ENCODE measurements around the gene SNRNP70. TPM values are rescaled to one million over a fixed set of nuclear protein-coding genes. Genes with fewer than 3 reads are reported as not detected.
A peak's percentile ranks its signal among the peaks of the same experiment; 100 is the strongest.

The SNRNP70 gene
- total RNA-seq, 1 donor from 2014 or later: 270 TPM

GRCh38 chr19:49127674-49128544, 42.7 kb downstream of the SNRNP70 start:
- Mint-ChIP-seq H3K27ac (peak overlapping the region; percentile 83), H3K4me1 (peaks cover 8% of the 10 kb centered on the region), H3K36me3 (ENCODE audit: low read depth) (no peaks in the 10 kb centered on the region), H3K9me3 (no peaks in the 10 kb centered on the region), H3K4me3 (peak overlapping the region; percentile 84), H3K27me3 (peaks cover 6% of the 10 kb centered on the region)
- intact Hi-C loops (cut with micrococcal nuclease): loop anchor here (1.0 kb wide), 1 partner anchor 9 kb away; the partner anchor contains the start of genes C19orf73 and PPFIA3
- peak; percentile 98 for DNase-seq

GRCh38 chr19:49128545-49129237, 43.4 kb downstream of the SNRNP70 start:
- Mint-ChIP-seq H3K9me3 (no peaks in the 10 kb centered on the region), H3K4me1 (peaks cover 12% of the 10 kb centered on the region), H3K36me3 (ENCODE audit: low read depth) (no peaks in the 10 kb centered on the region), H3K27me3 (peaks cover 7% of the 10 kb centered on the region), H3K27ac (no peak overlapping the region), H3K4me3 (peak overlapping the region; percentile 84)
- intact Hi-C loops (cut with micrococcal nuclease): loop anchor here (1.0 kb wide), 1 partner anchor 9 kb away; the partner anchor contains the start of genes C19orf73 and PPFIA3
- DNase-seq: no peak

- no peak for DNase-seq
- peaks cover 14% of the 10 kb centered on the region for H3K4me1 Mint-ChIP-seq
- no peak overlapping the region for H3K4me3 Mint-ChIP-seq
- H3K9me3 Mint-ChIP-seq: no peaks in the 10 kb centered on the region
- H3K27me3 Mint-ChIP-seq: peaks cover 5% of the 10 kb centered on the region
- no peak overlapping the region for H3K27ac Mint-ChIP-seq
- H3K36me3 Mint-ChIP-seq (ENCODE audit: low read depth): no peaks in the 10 kb centered on the region
- intact Hi-C loops (cut with micrococcal nuclease): no loop called here
Observed at GRCh38 chr19:49129238-49129583, 44.0 kb downstream of the SNRNP70 start.

- Mint-ChIP-seq H3K27me3 (peaks cover 3% of the 10 kb centered on the region), H3K4me3 (no peak overlapping the region), H3K4me1 (peaks cover 14% of the 10 kb centered on the region), H3K27ac (no peak overlapping the region), H3K36me3 (ENCODE audit: low read depth) (no peaks in the 10 kb centered on the region), H3K9me3 (no peaks in the 10 kb centered on the region)
- DNase-seq: no peak
- intact Hi-C loops (cut with micrococcal nuclease): no loop called here
Observed at GRCh38 chr19:49130325-49130724, 45.1 kb downstream of the SNRNP70 start.

GRCh38 chr19:49132974-49133609, 47.8 kb downstream of the SNRNP70 start:
- H3K27me3 Mint-ChIP-seq: peaks cover 3% of the 10 kb centered on the region
- H3K27ac Mint-ChIP-seq: no peak overlapping the region
- DNase-seq: peak; percentile 86
- H3K4me1 Mint-ChIP-seq: peaks cover 17% of the 10 kb centered on the region
- no peaks in the 10 kb centered on the region for H3K9me3 Mint-ChIP-seq
- H3K36me3 Mint-ChIP-seq (ENCODE audit: low read depth): no peaks in the 10 kb centered on the region
- peak overlapping the region; percentile 82 for H3K4me3 Mint-ChIP-seq
- intact Hi-C loops (cut with micrococcal nuclease): loop anchor here (2.0 kb wide), 1 partner anchor 16 kb away; no protein-coding TSS in a partner anchor

GRCh38 chr19:49133621-49134454, 48.6 kb downstream of the SNRNP70 start:
- peak; percentile 90 for DNase-seq
- Mint-ChIP-seq H3K4me3 (peak overlapping the region; percentile 82), H3K9me3 (no peaks in the 10 kb centered on the region), H3K4me1 (peaks cover 11% of the 10 kb centered on the region), H3K27ac (no peak overlapping the region), H3K36me3 (ENCODE audit: low read depth) (no peaks in the 10 kb centered on the region), H3K27me3 (peaks cover 3% of the 10 kb centered on the region)
- intact Hi-C loops (cut with micrococcal nuclease): loop anchor here (2.0 kb wide), 1 partner anchor 15 kb away; no protein-coding TSS in a partner anchor

GRCh38 chr19:49135686-49136085, 50.4 kb downstream of the SNRNP70 start:
- peaks cover 9% of the 10 kb centered on the region for H3K4me1 Mint-ChIP-seq
- H3K36me3 Mint-ChIP-seq (ENCODE audit: low read depth): no peaks in the 10 kb centered on the region
- intact Hi-C loops (cut with micrococcal nuclease): no loop called here
- DNase-seq: no peak
- H3K27ac Mint-ChIP-seq: no peak overlapping the region
- no peak overlapping the region for H3K4me3 Mint-ChIP-seq
- H3K27me3 Mint-ChIP-seq: peaks cover 3% of the 10 kb centered on the region
- H3K9me3 Mint-ChIP-seq: no peaks in the 10 kb centered on the region

GRCh38 chr19:49136771-49137171, 51.5 kb downstream of the SNRNP70 start:
- no peak overlapping the region for H3K27ac Mint-ChIP-seq
- intact Hi-C loops (cut with micrococcal nuclease): no loop called here
- H3K4me1 Mint-ChIP-seq: peaks cover 11% of the 10 kb centered on the region
- DNase-seq: no peak
- H3K27me3 Mint-ChIP-seq: peaks cover 3% of the 10 kb centered on the region
- no peaks in the 10 kb centered on the region for H3K9me3 Mint-ChIP-seq
- H3K4me3 Mint-ChIP-seq: no peak overlapping the region
- H3K36me3 Mint-ChIP-seq (ENCODE audit: low read depth): no peaks in the 10 kb centered on the region

GRCh38 chr19:49140951-49141350, 55.7 kb downstream of the SNRNP70 start:
- H3K4me1 Mint-ChIP-seq: peaks cover 19% of the 10 kb centered on the region
- intact Hi-C loops (cut with micrococcal nuclease): no loop called here

GRCh38 chr19:49141352-49141751, 56.1 kb downstream of the SNRNP70 start:
- Mint-ChIP-seq H3K9me3 (no peaks in the 10 kb centered on the region), H3K27ac (no peak overlapping the region), H3K4me3 (peak overlapping the region; percentile 3), H3K27me3 (peaks cover 8% of the 10 kb centered on the region), H3K36me3 (ENCODE audit: low read depth) (no peaks in the 10 kb centered on the region), H3K4me1 (peaks cover 18% of the 10 kb centered on the region)
- DNase-seq: no peak
- intact Hi-C loops (cut with micrococcal nuclease): no loop called here

More at GRCh38 chr19:49140951-49141350, 55.7 kb downstream of the SNRNP70 start:
- no peak overlapping the region for H3K4me3 Mint-ChIP-seq
- peaks cover 6% of the 10 kb centered on the region for H3K27me3 Mint-ChIP-seq
- no peak overlapping the region for H3K27ac Mint-ChIP-seq
- no peaks in the 10 kb centered on the region for H3K36me3 Mint-ChIP-seq (ENCODE audit: low read depth)
- no peaks in the 10 kb centered on the region for H3K9me3 Mint-ChIP-seq
- DNase-seq: no peak

GRCh38 chr19:49142866-49143335, 57.6 kb downstream of the SNRNP70 start:
- intact Hi-C loops (cut with micrococcal nuclease): loop anchor here (2.0 kb wide), 1 partner anchor 24 kb away; the partner anchor contains the start of genes C19orf73 and PPFIA3
- peak overlapping the region; percentile 67 for H3K27ac Mint-ChIP-seq
- H3K4me1 Mint-ChIP-seq: peaks cover 19% of the 10 kb centered on the region
- H3K9me3 Mint-ChIP-seq: no peaks in the 10 kb centered on the region
- H3K27me3 Mint-ChIP-seq: peaks cover 21% of the 10 kb centered on the region
- H3K4me3 Mint-ChIP-seq: peak overlapping the region; percentile 93
- peak; percentile 93 for DNase-seq
- no peaks in the 10 kb centered on the region for H3K36me3 Mint-ChIP-seq (ENCODE audit: low read depth)

- Mint-ChIP-seq H3K9me3 (no peaks in the 10 kb centered on the region), H3K4me3 (peak overlapping the region; percentile 60), H3K4me1 (peaks cover 29% of the 10 kb centered on the region), H3K36me3 (ENCODE audit: low read depth) (no peaks in the 10 kb centered on the region), H3K27me3 (peaks cover 39% of the 10 kb centered on the region), H3K27ac (peak overlapping the region; percentile 73)
- peak; percentile 93 for DNase-seq
- intact Hi-C loops (cut with micrococcal nuclease): loop anchor here (1.0 to 5.0 kb wide), 2 partner anchors 48 to 68 kb away; no protein-coding TSS in a partner anchor
Observed at GRCh38 chr19:49145573-49146407, 60.5 kb downstream of the SNRNP70 start.
